PC-3 (cell line): ENCODE results near the gene PRRX2.

Source experiments
- EZH2 ChIP-seq: fragments of 300-600 bp; sonication (generic); IDR thresholded peaks from one replicate; pipeline ENCODE4 v1.6.1; 2017; ENCODE audit warnings: antibody characterized with exemption, mild to moderate bottlenecking, low read length; ENCODE audit not compliant: unreplicated experiment
- EZH2phosphoT487 ChIP-seq: fragments of 300-600 bp; sonication (generic); IDR thresholded peaks from 2 replicates; pipeline ENCODE4 v1.6.1; 2018; ENCODE audit warnings: mild to moderate bottlenecking, antibody characterized with exemption, low read length, borderline replicate concordance

DNA sequence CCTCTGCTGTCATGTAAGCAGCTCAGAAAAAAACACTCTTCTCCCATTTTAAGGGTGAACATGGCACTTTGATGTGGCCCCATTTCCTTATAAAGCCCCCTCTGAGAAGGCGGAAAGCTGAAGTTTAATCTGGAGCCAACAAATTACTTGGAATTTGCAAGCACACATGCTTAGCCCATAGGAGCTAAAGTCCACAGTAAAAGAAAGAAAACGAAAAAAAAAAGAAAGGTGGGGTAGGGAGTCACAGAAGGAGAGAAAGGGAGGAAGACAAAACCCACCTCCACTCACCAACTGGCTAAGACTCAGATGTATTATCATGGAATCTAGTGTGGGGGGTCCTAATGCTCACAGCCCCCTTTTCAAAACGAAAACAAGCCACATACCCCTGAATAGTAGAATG, 30.4 kb downstream of the PRRX2 start:
- no peak for TF ChIP-seq EZH2phosphoT487
- no peak for TF ChIP-seq EZH2
